ENCODE data around the gene ERRFI1.

ERRFI1 gene

DNA sequence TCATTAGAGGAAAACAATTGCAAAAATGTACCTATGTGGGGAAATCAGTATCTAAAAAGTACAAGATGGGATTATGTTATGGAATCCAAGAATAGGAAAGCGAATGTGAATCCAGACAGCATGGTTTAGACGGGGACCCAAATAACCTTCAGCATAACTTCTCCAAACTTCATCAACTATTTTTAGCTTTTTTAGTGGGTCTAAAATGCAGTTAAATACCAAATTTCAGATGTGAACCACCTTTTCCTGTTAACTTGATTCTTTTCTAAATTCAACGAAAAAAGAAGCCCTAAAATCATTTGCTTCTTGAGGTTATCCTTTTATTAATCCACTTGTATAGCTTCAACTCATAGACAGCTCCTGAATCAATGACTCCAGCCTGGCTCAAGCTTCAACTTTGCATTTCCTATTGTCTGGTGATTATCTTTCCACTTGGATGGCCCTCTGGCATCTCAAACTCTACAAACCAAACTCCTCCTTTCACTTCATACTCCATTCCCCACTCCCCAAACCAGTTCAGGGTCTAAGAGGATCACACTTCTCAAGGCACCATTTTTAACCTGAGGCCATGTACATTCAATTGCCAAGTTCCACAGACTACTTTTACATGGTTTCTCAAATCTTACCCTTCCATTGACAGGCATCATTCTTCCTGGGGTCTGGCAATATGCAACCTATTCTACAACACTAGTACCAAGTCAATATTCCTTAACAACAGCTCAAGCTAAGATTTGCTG is 7.4 kb downstream of the ERRFI1 start:
- no peak for DNase-seq (ENCODE audit: low read depth)

DNA sequence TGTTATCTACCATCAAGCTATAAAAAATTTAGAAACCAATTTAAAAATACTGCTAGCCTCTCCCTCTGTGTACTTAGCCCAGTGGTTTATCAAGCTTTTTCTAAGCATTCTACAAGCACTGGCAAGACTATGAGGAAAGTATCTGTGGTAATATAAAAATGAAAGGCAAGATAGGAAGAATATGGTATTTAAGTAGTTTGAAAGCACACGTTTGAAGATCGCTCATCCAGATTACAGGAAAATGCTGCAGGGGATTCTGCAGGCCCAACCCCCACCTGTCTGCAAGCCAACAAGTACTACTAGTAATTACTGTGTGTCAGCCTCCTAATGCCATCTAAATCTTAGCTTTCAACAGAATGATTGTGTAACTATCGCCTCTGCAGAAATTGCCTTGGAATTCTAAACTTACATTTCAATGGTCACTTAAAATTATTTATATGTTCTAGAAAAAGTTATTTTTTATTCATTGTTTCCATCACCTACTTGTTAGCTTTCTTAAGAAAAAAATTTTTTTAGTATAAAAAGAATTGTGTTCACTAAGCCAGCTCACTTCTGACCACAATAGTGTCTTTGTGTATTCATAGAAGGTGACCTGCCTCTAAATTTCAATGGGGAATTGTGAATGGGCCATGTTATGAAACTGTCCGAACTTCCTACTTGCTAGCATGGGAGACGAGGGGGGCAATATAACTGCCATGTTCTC is 8.5 kb downstream of the ERRFI1 start:
- DNase-seq (ENCODE audit: low read depth), result no peak

DNA sequence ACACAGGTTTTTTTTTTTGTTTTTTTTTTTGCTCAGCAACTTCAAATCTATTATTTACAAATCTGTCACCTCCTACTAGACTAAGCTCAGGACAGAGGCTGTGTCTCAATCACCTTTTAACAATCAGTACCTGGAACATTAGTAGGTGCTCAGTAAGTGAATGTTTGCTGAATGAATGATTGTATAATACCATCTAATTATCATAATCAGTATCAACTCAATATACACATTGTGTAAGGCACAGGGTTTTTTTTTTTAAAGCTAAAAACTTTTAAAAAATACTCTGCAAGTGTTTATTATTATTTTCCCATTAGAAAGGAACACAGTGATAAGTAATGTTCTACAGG is 9.2 kb downstream of the ERRFI1 start:
- DNase-seq (ENCODE audit: low read depth), result no peak

DNA sequence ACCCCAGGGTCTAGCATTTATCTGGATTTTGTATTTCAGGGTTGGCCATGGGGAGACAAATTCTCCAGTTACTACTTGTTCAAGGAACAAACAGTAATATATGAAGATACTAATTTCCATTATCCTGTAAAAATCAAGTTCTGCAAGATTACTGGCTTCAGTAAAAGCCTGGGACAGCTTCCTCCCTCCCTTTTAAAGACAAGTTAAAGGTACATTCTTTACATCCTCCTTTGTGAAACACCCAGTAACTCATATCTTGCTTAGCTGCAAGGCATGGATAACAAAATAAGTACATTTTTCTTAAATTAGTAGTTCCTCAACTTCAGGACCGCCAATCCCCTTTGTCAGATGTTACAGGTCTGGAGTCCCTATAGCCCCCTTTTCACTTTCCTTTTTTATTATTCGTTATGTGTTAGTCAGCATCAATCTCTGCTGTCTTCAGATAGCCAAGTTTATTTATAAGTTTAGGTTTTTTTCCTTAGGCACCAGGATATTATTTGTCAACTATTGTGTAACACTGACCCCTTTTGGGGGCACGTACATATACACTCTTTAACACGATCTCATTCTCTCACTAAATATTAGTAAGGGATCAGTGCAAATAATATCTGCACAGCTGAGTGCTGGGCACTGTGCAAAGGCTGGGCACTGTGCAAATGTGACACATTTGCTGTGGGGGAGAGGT is 9.8 kb downstream of the ERRFI1 start:
- DNase-seq (ENCODE audit: low read depth), result no peak

DNA sequence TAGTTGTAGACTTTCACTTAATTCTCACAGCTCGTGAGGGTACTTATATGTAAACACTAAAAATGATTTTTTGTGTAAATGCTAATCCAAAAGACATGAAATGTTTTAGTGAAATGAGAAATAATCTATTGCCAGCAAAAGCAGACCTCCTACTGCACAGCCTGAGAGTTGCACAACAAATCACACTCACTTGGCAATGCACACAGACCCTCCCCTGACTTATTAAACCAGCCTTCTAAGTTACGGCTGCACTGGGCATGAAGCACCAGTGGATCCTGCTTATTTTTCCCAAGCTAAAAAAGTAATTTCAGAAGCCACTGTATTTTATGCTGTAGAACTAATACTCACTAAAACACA is 10.3 kb downstream of the ERRFI1 start:
- no peak for DNase-seq (ENCODE audit: low read depth)

DNA sequence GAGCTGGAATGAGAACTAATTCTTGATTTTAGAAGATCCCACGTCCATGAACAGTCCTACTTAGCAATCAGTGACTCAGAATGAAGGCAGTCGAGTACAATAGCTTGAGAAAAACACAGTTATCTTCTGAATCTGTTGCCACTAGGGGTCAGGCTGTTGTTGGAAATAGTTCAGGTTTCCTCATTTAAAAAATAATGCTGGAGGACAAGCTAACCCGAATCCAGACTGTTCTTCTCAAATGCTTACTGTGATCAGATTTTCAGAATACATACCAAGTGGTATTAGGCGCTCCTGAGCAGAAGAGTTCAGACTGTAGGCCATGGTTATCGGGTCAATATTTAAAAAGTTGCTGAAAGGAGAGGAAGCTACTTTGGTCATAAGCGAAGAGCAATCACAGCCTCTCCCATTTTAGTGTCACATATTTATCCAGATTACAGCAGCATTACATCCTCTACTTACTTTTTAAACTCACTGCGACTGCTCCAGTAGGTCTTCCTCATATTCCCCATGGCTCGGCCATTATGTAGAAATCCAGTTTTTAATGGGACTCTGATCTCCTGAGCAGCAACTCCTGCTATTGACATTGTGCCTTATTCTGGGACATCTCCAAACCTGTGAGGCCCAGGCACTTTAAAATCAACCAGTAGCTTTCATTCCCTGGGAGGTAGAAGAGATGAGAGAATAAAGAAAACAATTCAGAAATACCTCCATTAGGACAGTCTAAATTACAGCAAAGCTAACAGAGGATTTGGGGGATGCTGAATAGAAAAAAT is 10.9 kb downstream of the ERRFI1 start:
- DNase-seq (ENCODE audit: low read depth), result no peak

DNA sequence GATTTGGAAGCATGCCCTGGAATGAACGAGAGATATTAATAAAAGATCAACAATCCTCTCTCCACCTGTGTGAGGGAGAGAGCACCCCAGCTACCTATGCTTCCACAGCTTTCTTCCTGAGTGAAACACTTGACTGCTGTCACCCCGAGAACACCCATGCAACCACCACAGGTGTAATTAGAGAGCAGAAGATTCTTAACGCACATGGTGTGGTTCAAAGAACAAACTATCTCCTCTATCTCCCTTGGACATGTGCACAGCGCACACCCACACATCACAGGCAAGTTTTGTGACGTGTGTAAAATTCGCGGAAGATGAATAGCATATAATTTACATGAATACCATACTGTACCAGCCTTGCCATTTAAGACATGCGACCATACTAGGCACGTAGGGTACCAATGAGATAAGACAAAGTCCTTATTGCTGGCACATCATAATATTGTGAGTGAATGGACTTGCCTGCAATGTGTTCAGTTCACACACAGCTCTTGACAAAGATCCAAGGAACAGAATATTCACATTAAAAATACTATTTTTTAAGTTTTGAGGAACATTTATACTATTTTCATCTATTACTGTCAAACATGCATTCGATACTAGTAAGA is 11.6 kb downstream of the ERRFI1 start:
- no peak for DNase-seq (ENCODE audit: low read depth)

DNA sequence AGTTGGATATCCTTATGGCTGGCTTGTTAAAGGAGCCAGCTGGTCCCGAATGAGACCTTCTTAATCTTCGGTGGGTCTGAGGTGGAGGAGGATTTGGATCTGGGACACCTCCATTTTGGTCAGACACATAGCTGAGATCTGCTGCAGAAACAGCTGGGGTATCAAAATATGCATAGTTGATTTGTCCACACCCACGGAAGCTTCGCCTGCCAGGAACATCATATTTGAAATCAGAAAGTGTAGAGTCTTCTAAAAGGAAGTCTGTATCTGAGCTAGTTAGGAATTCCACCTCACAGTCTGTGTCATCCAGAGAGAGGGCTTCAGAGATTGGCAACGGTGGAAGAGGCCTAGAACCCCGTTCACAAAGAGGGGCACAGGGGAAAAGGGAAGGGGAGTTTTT is 12.3 kb downstream of the ERRFI1 start:
- DNase-seq (ENCODE audit: low read depth), result no peak

DNA sequence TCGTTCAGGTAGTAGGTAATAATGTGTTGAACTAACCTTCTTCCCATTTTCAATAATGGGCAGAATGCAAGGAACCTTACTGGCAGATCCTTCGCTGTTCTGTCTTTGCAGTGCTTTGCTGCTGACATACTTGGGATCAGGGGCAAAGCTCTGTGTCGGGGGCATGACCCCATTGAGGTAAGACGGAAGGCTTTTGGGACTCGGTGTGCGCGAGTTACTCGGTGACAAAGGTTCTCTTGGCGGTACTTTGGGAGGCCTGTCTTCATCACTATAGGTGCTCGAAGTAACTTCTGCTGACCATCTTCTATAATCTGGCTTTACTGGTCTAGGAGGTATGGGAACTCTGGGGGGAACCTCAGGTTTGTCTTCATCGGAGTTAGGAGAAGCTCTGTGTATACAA is 12.7 kb downstream of the ERRFI1 start:
- no peak for DNase-seq (ENCODE audit: low read depth)

DNA sequence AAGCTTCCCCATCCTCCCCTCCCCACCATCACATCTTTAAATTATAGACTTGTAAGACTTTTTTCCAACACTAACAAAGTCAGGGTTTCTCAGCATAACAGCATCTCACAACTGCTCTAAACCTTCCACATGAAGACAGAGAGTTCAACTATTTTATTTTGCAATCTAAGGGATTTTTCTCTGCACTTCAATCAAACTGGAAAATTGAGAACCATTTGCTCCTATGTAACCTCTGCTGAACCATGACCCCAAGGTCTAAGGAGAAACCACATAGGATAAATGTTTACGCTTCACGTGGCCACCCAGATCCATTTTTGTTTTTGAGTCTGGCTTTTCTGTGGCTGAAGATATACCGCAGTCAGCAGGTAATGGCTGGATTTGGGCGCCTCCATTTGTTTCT is 13.2 kb downstream of the ERRFI1 start:
- no peak for DNase-seq (ENCODE audit: low read depth)

DNA sequence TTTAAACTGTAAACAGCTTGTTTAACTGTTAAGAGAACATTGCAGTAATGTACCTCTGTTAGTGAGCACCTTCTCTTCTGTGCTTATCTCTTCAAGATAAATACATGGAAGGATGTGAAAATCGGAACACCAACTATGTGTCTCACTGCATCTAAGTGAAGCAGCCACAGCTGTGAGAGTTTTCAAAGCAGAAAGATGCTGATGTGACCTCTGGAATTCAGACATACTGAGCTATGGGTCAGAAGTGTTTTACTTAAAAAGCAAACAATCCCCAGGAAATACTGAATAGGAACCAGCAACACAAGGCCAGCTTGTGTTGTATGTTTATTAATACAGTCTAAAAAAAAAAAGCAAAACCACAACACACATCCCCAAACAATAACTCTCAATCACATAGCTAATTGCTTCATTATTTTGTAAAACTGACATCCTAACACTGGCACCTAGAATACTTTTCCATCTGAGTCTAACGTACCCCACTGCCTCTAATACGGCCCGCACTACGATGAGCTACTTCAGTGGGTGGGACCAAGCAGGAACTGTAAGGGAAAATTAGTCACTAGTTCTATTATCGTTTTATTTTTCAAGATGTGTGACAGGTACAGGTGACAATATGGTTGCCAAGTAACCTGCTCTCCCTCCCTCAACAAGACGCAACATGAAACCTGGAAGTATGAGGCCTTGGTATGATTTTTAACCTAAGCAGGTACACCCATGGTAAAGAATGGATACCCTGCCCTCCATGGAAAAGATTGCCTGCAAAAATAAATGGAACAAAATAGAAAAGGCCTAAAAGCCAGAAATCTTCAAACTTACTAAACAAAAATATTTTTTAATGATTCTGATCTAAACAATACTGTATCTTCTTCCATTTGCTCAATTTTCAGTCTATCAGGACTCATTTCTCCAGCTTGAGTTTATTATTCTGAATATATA is 13.9 kb downstream of the ERRFI1 start:
- no peak for DNase-seq (ENCODE audit: low read depth)

DNA sequence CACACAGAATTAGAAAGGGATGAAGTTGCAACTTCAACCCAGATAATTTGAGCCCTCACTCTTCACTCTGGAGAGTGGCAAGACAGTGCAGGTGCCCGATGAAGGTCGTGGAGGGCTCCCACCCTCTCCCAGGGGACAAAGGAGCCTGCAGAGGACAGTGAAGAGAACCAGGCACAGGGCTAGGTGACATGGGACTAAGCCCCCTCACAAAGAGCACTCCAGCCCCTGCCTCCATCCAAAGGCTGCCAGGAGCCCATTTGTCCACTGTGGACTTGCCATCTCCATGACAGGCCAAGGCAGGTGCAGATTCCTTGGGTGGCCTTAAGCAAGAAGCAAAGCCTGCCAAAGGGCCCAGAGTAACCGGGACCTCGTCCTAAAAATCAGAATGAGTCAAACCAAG is 15.1 kb downstream of the ERRFI1 start:
- no peak for DNase-seq (ENCODE audit: low read depth)

DNA sequence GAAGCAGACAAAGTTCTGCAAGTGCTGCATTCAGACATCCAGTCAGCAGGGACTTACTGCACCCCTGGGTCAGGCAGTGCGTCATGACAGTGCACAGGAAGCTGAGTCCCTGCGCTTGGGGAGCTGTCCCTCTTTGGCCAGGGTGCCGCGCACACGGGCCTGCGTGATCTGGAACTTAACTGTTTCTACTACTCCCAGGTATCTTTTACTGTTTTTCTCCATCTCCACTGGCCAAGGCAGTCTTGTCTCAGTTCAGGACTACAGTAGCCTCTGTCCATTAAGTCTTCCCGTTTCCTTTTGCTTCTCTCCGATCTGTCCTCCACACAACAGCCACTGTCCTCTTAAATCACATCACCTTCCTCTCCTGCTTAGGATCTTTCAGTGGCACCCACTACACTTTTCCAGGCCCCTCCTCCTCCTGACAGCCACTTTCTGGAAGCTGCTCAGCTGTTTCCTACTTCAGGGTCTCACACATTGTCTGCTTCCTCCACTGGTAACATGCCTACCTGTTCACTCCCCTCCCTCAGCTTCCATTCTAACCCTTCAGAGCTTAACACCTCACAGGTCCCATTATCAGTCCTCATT is 15.9 kb downstream of the ERRFI1 start:
- DNase-seq (ENCODE audit: low read depth), result no peak

DNA sequence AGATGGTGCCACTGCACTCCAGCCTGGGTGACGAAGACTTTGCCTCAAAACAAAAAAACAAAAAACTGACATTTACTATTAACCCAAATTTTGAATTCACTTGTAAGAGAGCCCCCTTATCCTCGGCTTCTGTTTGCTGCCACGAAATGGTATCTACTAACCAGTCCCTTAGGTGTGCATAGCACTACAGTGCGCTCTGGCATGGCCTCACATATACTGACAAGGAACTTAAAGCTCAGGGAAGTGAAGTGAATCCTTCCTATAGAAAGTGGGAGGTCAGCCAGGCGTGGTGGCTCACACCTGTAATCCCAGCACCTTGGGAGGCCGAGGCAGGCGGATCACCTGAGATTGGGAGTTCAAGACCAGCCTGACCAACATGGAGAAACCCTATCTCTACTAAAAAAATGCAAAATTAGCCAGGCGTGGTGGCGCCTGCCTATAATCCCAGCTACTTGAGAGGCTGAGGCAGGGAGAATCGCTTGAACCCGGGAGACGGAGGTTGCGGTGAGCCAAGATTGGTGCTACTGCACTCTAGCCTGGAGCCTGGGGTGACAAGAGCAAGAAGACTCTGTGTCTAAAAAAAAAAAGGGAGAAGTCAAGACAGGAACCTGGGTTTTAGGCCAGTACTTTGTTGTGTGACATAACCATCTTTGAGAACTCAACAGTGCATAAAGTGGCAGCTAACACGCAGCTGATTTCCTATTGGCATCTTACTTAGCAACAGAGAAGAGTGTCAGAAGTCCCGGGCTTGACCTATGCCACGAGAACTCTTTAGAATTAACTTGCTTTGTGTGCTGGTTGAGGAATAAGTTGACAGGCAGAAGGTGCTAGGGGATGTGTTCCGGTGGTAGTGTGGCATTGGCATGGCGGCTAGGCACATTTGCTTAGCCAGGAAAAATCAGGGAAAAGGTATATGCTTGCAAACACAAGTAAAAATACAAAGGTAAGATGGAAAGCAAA is 16.8 kb downstream of the ERRFI1 start:
- no peak for DNase-seq (ENCODE audit: low read depth)

DNA sequence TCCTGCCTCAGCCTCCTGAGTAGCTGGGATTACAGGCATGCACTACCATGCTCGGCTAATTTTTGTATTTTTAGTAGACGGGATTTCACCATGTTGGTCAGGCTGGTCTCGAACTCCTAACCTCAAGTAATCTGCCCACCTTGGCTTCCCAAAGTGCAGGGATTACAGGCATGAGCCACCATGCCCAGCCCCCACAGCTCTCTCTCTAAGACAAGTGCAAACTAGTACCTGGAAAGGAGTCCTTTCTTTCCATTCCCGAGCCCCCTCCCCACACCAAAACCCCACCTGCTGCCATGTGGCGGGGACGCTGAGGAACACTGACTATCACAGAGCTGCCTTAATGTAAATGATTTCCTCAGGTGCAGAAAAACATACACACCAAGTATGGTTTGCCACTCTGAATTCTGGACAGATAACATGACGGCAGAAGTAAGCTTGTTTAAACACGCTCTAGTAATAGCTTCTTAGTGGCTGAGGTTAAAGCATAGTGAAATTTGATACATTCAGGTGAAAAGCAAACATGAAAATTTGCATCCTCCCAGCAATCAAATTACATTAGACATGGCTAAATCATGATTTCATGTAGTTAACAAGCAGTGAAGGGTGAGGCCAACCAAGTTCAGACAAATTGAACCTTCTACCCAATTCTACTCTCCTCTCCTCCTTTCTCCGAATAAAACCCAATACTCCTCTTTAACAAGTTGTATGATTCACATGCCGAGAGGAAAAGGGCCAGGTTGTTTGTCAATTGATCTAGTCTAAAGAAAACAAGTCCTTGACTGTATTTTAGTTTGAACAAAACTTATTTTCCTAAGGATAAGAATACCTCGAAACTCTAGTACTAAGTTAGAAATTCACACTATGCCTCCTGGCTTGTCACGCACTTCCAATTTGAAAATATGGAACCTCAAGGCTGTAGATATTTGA is 19.8 kb downstream of the ERRFI1 start:
- no peak for DNase-seq (ENCODE audit: low read depth)

DNA sequence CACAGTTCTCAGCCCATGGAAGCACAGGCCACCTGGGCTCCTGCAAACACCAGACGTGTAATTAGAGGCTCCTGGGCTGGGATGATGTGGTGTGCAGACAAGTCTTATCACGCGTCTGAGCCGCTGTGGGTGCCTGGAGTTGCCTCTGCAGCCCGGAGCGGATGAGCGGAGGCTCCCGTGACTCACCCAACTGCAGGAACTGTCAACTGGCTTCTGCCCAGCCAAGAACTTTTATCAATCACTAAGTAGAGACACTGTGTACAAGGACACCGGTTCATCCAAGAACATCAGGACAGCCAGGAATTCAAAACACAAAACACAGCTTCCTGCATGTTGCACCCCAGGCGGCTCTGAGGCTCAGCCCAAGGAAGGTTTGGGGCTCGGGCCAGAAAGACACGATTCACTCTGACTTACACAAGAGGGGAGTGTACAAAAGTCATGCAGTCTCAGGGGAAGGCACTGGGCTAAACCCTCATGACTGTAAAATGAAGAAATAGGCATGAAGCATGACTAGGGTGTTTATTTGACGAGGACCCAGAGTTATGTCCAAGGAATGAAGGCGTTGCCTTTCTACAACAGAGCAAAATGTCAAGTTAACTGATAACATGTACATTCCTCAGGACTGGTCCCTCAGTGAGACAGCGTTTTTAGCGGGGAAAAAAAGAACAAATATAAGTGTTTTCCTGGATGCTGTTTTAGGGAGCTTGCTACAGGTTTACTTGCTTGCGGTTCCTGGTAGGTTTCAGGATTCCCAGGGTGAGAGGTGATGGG is 21.1 kb downstream of the ERRFI1 start:
- DNase-seq (ENCODE audit: low read depth), result no peak

DNA sequence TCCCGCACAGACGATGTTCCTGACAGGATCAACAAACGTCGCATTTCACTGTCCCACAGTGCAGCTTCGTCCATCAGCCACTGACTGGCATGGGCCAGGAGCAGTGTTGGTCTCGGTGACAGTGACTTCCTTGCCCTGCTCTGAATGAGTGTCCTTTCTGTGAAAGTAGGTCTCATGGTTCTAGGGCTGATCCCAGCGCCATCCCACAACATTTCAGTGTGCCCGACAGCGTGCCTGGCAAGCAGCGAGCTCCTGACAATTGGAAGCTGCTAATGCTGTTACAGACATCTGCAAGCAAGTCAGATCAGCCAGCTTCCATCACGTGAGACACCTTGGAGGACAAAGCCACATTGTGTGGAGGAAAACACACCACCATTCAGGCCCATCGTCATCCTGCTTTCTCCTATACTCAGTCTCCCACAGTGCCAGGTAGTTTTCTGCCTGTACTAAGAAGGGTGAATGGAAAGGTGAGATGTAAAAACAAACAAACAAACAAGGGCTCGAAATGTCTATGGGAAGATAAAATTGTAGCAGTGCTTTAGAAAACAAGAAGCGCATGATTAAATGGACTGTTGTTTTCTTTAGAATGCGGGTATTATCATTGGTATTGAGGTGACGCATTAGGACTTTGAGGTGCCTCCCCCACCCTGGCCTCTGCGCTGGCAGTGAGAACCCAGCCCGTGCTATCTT is 21.9 kb downstream of the ERRFI1 start:
- no peak for DNase-seq (ENCODE audit: low read depth)

Measured in stimulated activated CD8-positive, alpha-beta memory T cell treated with anti-CD3 and anti-CD28 coated beads, Interleukin-7, amount 100 ng/mL, for 24 hours (primary cell).